NCI-H1694 treated with DMSO at 0.1 percent for 48 hours (cell line): Measurements from ENCODE around the gene BTAF1.
"Not testable (repeated sequence)": the region's sequence is repeated elsewhere in the genome, so short reads cannot be mapped to it uniquely, and the experiment has no call there.

Experiments
- DNase-seq: peaks from one replicate; lab custom pipeline; 2025; lab: John Stamatoyannopoulos, UW

Gene BTAF1

GRCh38 chr10:91978585-91978984 is 55.0 kb downstream of the BTAF1 start:
- no peak for DNase-seq

GRCh38 chr10:91980319-91980718 is 56.7 kb downstream of the BTAF1 start:
- no peak for DNase-seq

GRCh38 chr10:91983416-91983815 is 59.8 kb downstream of the BTAF1 start:
- DNase-seq, result no peak

GRCh38 chr10:91987397-91988037 is 63.9 kb downstream of the BTAF1 start:
- no peak for DNase-seq

GRCh38 chr10:91992031-91992430 is 68.5 kb downstream of the BTAF1 start:
- DNase-seq, result no peak

- DNase-seq, result no peak
These were observed 72.7 kb downstream of the BTAF1 start for GRCh38 chr10:91996266-91996665.

- DNase-seq, result no peak
These were observed 78.0 kb downstream of the BTAF1 start for GRCh38 chr10:92001581-92001980.

- DNase-seq, result no peak
These were observed 78.4 kb downstream of the BTAF1 start for GRCh38 chr10:92001995-92002394.

GRCh38 chr10:92003258-92003657 is 79.7 kb downstream of the BTAF1 start:
- no peak for DNase-seq

- no peak for DNase-seq
These were observed 82.4 kb downstream of the BTAF1 start for GRCh38 chr10:92005978-92006377.

GRCh38 chr10:92009445-92009844 is 85.9 kb downstream of the BTAF1 start:
- no peak for DNase-seq

- no peak for DNase-seq
These were observed 86.6 kb downstream of the BTAF1 start for GRCh38 chr10:92010047-92010735.

GRCh38 chr10:92011560-92012214 is 88.1 kb downstream of the BTAF1 start:
- DNase-seq, result no peak

GRCh38 chr10:92014620-92015019 is 91.0 kb downstream of the BTAF1 start:
- no peak for DNase-seq

- DNase-seq, result no peak
These were observed 101.1 kb downstream of the BTAF1 start for GRCh38 chr10:92024700-92025099.

- not testable (repeated sequence) for DNase-seq
These were observed 101.8 kb downstream of the BTAF1 start for GRCh38 chr10:92025340-92025739.

GRCh38 chr10:92027141-92027540 is 103.6 kb downstream of the BTAF1 start:
- DNase-seq, result no peak

- DNase-seq, result no peak
These were observed 108.0 kb downstream of the BTAF1 start for GRCh38 chr10:92031580-92031979.

GRCh38 chr10:92033070-92033469 is 109.5 kb downstream of the BTAF1 start:
- not testable (repeated sequence) for DNase-seq

GRCh38 chr10:92038949-92039348 is 115.4 kb downstream of the BTAF1 start:
- no peak for DNase-seq

GRCh38 chr10:92042541-92042940 is 119.0 kb downstream of the BTAF1 start:
- DNase-seq, result no peak

- DNase-seq, result no peak
These were observed 122.1 kb downstream of the BTAF1 start for GRCh38 chr10:92045641-92046106.

- DNase-seq, result no peak
These were observed 123.6 kb downstream of the BTAF1 start for GRCh38 chr10:92047215-92047614.
